PC-9 (cell line): ENCODE measurements around the gene MYO16. TPM values are rescaled to one million over a fixed set of nuclear protein-coding genes. Genes with fewer than 3 reads are reported as not detected.

Experiments
- BruUV-seq: library from RNA; stranded (reverse); fragments of 400-500 nt; replicated peaks from 2 replicates; lab custom pipeline; 2021; lab: Mats Ljungman, UMichigan
- CTCF ChIA-PET: fragments of 300-600 bp; sonication (Branson Sonifier 250); formaldehyde crosslinking; loops from one replicate; lab custom pipeline; 2022; ENCODE audit warnings: antibody characterized with exemption; lab: Charles Lee
- POLR2A ChIA-PET: fragments of 300-600 bp; sonication (Branson Sonifier 250); formaldehyde crosslinking; loops from one replicate; lab custom pipeline; 2022; ENCODE audit warnings: antibody characterized with exemption; ENCODE audit not compliant: unreplicated experiment; lab: Charles Lee
- DNase-seq, 2 experiments: peaks; one replicate each; pipeline versions ENCODE4 v3.0.0 to v3.0.0-alpha.2; 2015 to 2022; ENCODE audit warnings: mixed read lengths in 1 of 2
- H2AFZ ChIP-seq: fragments of 200-600 bp; sonication (generic); 2 replicates; pipeline ENCODE4 v1.8.1; 2017; ENCODE audit warnings: antibody characterized with exemption
- H3F3A ChIP-seq: fragments of 200-600 bp; sonication (generic); 2 replicates; pipeline ENCODE4 v1.8.1; 2017; ENCODE audit warnings: antibody characterized with exemption, mild to moderate bottlenecking, low read depth; ENCODE audit not compliant: insufficient read depth
- H3K27ac ChIP-seq: fragments of 200-600 bp; sonication (generic); 2 replicates; pipeline ENCODE4 v1.6.1; 2016; ENCODE audit warnings: mixed run types
- H3K27me3 ChIP-seq: fragments of 200-600 bp; sonication (generic); 2 replicates; pipeline ENCODE4 v1.6.1; 2016; ENCODE audit warnings: low read depth, mixed run types; ENCODE audit not compliant: insufficient read depth
- H3K36me3 ChIP-seq: fragments of 200-600 bp; sonication (generic); 2 replicates; pipeline ENCODE4 v1.6.1; 2016; ENCODE audit warnings: low read depth, mixed run types
- H3K4me1 ChIP-seq: fragments of 200-600 bp; sonication (generic); replicated peaks from 2 replicates; pipeline ENCODE4 v1.6.1; 2016; ENCODE audit warnings: mixed run types; ENCODE audit not compliant: insufficient read depth
- H3K4me2 ChIP-seq: fragments of 200-600 bp; sonication (generic); 2 replicates; pipeline ENCODE4 v1.6.1; 2017; ENCODE audit warnings: mixed run types
- H3K4me3 ChIP-seq: fragments of 200-600 bp; sonication (generic); 2 replicates; pipeline ENCODE4 v1.6.1; 2016; ENCODE audit warnings: mixed run types
- H3K79me2 ChIP-seq: fragments of 200-600 bp; sonication (generic); 2 replicates; pipeline ENCODE4 v1.6.1; 2017; ENCODE audit warnings: low read depth, mixed run types
- H3K9me2 ChIP-seq: fragments of 200-600 bp; sonication (generic); 2 replicates; pipeline ENCODE4 v1.8.1; 2017; ENCODE audit warnings: mild to moderate bottlenecking; ENCODE audit not compliant: insufficient read depth
- H3K9me3 ChIP-seq: fragments of 200-600 bp; sonication (generic); 2 replicates; pipeline ENCODE4 v1.8.1; 2016; ENCODE audit warnings: low read depth; ENCODE audit not compliant: insufficient read depth
- H4K20me1 ChIP-seq: fragments of 200-600 bp; sonication (generic); 2 replicates; pipeline ENCODE4 v1.8.1; 2017; ENCODE audit not compliant: insufficient read depth
- CTCF ChIP-seq: fragments of 200-600 bp; sonication (generic); conservative IDR thresholded peaks from 2 replicates; pipeline ENCODE4 v1.6.1; 2017; ENCODE audit warnings: mixed run types, antibody characterized with exemption, mild to moderate bottlenecking, moderate library complexity
- EZH2 ChIP-seq: fragments of 200-600 bp; sonication (generic); IDR thresholded peaks from 2 replicates; pipeline ENCODE4 v1.8.0; 2017; ENCODE audit warnings: antibody characterized with exemption, low read depth
- intact Hi-C: fragments of 100-400 bp; cut with micrococcal nuclease; formaldehyde crosslinking; loops from one replicate; pipeline ENCODE4 v1.10.0; 2022; ENCODE audit not compliant: unreplicated experiment
- total RNA-seq: library from RNA; stranded (reverse); gene quantifications from 2 replicates; pipeline ENCODE4 v1.2.3, GENCODE V29; 2021

MYO16 gene
- total RNA-seq, 1 experiment from 2014 or later = 0.59 TPM

DNA sequence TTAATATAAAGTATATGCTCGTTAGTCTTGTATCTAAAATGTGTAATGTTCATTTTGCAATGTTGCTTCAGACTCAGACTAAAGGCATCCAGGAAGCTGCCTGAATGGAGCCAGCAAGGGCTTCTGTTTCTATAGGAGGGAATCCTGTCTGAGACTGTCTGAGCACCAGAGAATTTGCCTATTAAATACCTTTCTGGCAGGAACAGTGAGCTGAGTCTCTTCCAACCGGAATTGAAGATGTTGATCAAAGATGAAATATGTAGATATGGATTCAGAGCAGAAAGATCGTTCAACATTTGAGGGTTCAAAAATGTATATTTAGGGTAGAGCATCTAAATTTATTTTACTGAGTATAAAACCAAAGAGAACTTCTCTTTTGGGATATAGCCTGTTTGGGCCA lies 20.9 kb downstream of the MYO16 start:
- Histone ChIP-seq H3F3A (no peaks in the 10 kb centered on the region), H3K9me3 (0 out of 2 replicates have a peak, but pooled peaks cover 8% of the 10 kb centered on the region), H3K4me1 (no peaks in the 10 kb centered on the region), H3K4me2 (no peak overlapping the region), H3K4me3 (no peak overlapping the region), H3K27ac (no peak overlapping the region), H4K20me1 (no peaks in the 10 kb centered on the region), H3K79me2 (no peaks in the 10 kb centered on the region), H3K27me3 (no peaks in the 10 kb centered on the region), H3K9me2 (no peaks in the 10 kb centered on the region), H3K36me3 (no peaks in the 10 kb centered on the region), H2AFZ (no peak overlapping the region)
- BruUV-seq = no TSS peak
- TF ChIP-seq CTCF (no peak), EZH2 (no peak)
- POLR2A ChIA-PET = no interaction called here
- CTCF ChIA-PET = no interaction called here
- intact Hi-C loops = no loop called here
- no peak for DNase-seq

- intact Hi-C loops = no loop called here
- H3K9me3 ChIP-seq = no peaks in the 10 kb centered on the region
- H3F3A ChIP-seq = no peaks in the 10 kb centered on the region
- no peaks in the 10 kb centered on the region for H4K20me1 ChIP-seq
- H3K9me2 ChIP-seq = no peaks in the 10 kb centered on the region; the same call in 1 of the 2 replicates
- TF ChIP-seq CTCF (no peak), EZH2 (no peak)
- no peak overlapping the region for H3K4me3 ChIP-seq
- H2AFZ ChIP-seq = no peak overlapping the region
- CTCF ChIA-PET = no interaction called here
- H3K4me2 ChIP-seq = no peak overlapping the region
- no peak overlapping the region for H3K27ac ChIP-seq
- H3K4me1 ChIP-seq = no peaks in the 10 kb centered on the region
- BruUV-seq = no TSS peak
- no peak for DNase-seq
- H3K36me3 ChIP-seq = no peaks in the 10 kb centered on the region
- no peaks in the 10 kb centered on the region for H3K79me2 ChIP-seq
- POLR2A ChIA-PET = no interaction called here
- no peaks in the 10 kb centered on the region for H3K27me3 ChIP-seq
These were observed 27.3 kb downstream of the MYO16 start for GRCh38 chr13:108656742-108657141.

GRCh38 chr13:108657519-108657918 lies 28.1 kb downstream of the MYO16 start:
- no TSS peak for BruUV-seq
- Histone ChIP-seq H3K9me3 (no peaks in the 10 kb centered on the region), H3K4me2 (no peak overlapping the region), H2AFZ (no peak overlapping the region), H3K36me3 (no peaks in the 10 kb centered on the region), H3K79me2 (no peaks in the 10 kb centered on the region), H3K4me1 (peaks cover 5% of the 10 kb centered on the region; the same call in 1 of the 2 replicates), H3K27ac (no peak overlapping the region), H3K9me2 (no peaks in the 10 kb centered on the region; the same call in 1 of the 2 replicates), H4K20me1 (no peaks in the 10 kb centered on the region), H3K4me3 (no peak overlapping the region), H3K27me3 (no peaks in the 10 kb centered on the region), H3F3A (no peaks in the 10 kb centered on the region)
- ChIA-PET POLR2A (no interaction called here), CTCF (no interaction called here)
- DNase-seq = no peak
- TF ChIP-seq EZH2 (no peak), CTCF (no peak)
- intact Hi-C loops = no loop called here
